Mesenchymal stem cell (in vitro differentiated cells and primary cell): ENCODE data around the gene CFHR5.

Experiments used
- DNase-seq: peaks from one replicate; pipeline ENCODE4 v3.0.0-alpha.2; 2013
- H2AFZ ChIP-seq: one replicate; pipeline ENCODE4 v1.6.1; 2013; ENCODE audit warnings: low read depth, mild to moderate bottlenecking, control low read depth, inconsistent platforms, low read length, moderate library complexity
- H2AK5ac ChIP-seq: 2 replicates; pipeline ENCODE4 v1.6.1; 2013; ENCODE audit warnings: low read length, moderate library complexity, mild to moderate bottlenecking, inconsistent platforms; ENCODE audit not compliant: severe bottlenecking
- H2BK120ac ChIP-seq: one replicate; pipeline ENCODE4 v1.6.1; 2013; ENCODE audit warnings: low read depth, mild to moderate bottlenecking, inconsistent platforms, low read length, moderate library complexity
- H2BK12ac ChIP-seq, 2 experiments: one replicate each; pipeline ENCODE4 v1.6.1; 2013; ENCODE audit warnings: inconsistent platforms in 2 of 2, low read length in 2 of 2, mild to moderate bottlenecking in 2 of 2, moderate library complexity in 2 of 2, control low read depth in 1 of 2
- H2BK15ac ChIP-seq: one replicate; pipeline ENCODE4 v1.6.1; 2013; ENCODE audit warnings: mild to moderate bottlenecking, low read depth, inconsistent platforms; ENCODE audit not compliant: poor library complexity, severe bottlenecking
- H2BK5ac ChIP-seq: 2 replicates; pipeline ENCODE4 v1.6.1; 2013; ENCODE audit warnings: low read depth, mild to moderate bottlenecking, low read length, control low read depth, inconsistent platforms; ENCODE audit not compliant: poor library complexity, severe bottlenecking
- H3K14ac ChIP-seq, 2 experiments: one replicate each; pipeline ENCODE4 v1.6.1; 2013; ENCODE audit warnings: inconsistent platforms in 2 of 2, low read length in 2 of 2, control low read depth in 1 of 2, mild to moderate bottlenecking in 1 of 2, moderate library complexity in 1 of 2
- H3K18ac ChIP-seq, 2 experiments: one replicate each; pipeline ENCODE4 v1.6.1; 2013; ENCODE audit warnings: inconsistent platforms in 2 of 2, low read length in 2 of 2, control low read depth in 1 of 2, low read depth in 1 of 2, mild to moderate bottlenecking in 1 of 2
- H3K23ac ChIP-seq, 2 experiments: one replicate each; pipeline ENCODE4 v1.6.1; 2013; ENCODE audit warnings: inconsistent platforms in 2 of 2, low read length in 2 of 2, mild to moderate bottlenecking in 2 of 2, moderate library complexity in 2 of 2, control low read depth in 1 of 2
- H3K27ac ChIP-seq: 2 replicates; pipeline ENCODE4 v1.5.1; 2013; ENCODE audit warnings: mild to moderate bottlenecking, moderate library complexity, low read length, control low read depth, inconsistent platforms; ENCODE audit not compliant: poor library complexity, severe bottlenecking
- H3K27me3 ChIP-seq, 2 experiments: 2 replicates each; pipeline versions ENCODE4 v1.6.1 to v1.7.0; 2013; ENCODE audit warnings: low read length in 2 of 2, mild to moderate bottlenecking in 2 of 2, moderate library complexity in 2 of 2, control low read depth in 1 of 2, inconsistent platforms in 1 of 2; ENCODE audit not compliant: control insufficient read depth in 1 of 2, insufficient read depth in 1 of 2
- H3K36me3 ChIP-seq, 2 experiments: 2 replicates each; pipeline versions ENCODE4 v1.6.1 to v1.7.0; 2013; ENCODE audit warnings: low read length in 2 of 2, control low read depth in 1 of 2, inconsistent platforms in 1 of 2, low read depth in 1 of 2, mild to moderate bottlenecking in 1 of 2; ENCODE audit not compliant: insufficient read depth in 2 of 2, control insufficient read depth in 1 of 2
- H3K4ac ChIP-seq, 2 experiments: one replicate each; pipeline ENCODE4 v1.6.1; 2013; ENCODE audit warnings: inconsistent platforms in 2 of 2, low read length in 2 of 2, mild to moderate bottlenecking in 2 of 2, moderate library complexity in 2 of 2, control low read depth in 1 of 2, low read depth in 1 of 2
- H3K4me1 ChIP-seq: 2 replicates; pipeline ENCODE4 v1.6.1; 2013; ENCODE audit warnings: low read depth, low read length, control low read depth; ENCODE audit not compliant: control insufficient read depth, insufficient read depth
- H3K4me2 ChIP-seq: 2 replicates; pipeline ENCODE4 v1.6.1; 2013; ENCODE audit warnings: low read length, mild to moderate bottlenecking, inconsistent platforms; ENCODE audit not compliant: poor library complexity, severe bottlenecking
- H3K4me3 ChIP-seq, 2 experiments: 2 replicates each; pipeline versions ENCODE4 v1.5.1 to v1.7.0; 2013; ENCODE audit warnings: low read length in 2 of 2, mild to moderate bottlenecking in 2 of 2, control low read depth in 1 of 2, low read depth in 1 of 2; ENCODE audit not compliant: insufficient read depth in 1 of 2
- H3K79me1 ChIP-seq: replicated peaks from 2 replicates; pipeline ENCODE4 v1.6.1; 2013; ENCODE audit warnings: mild to moderate bottlenecking, control low read depth, low read length, inconsistent platforms; ENCODE audit not compliant: poor library complexity, severe bottlenecking
- H3K9ac ChIP-seq: 2 replicates; pipeline ENCODE4 v1.7.0; 2013; ENCODE audit warnings: mild to moderate bottlenecking, low read length, moderate library complexity
- H3K9me3 ChIP-seq: 2 replicates; pipeline ENCODE4 v1.7.0; 2013; ENCODE audit warnings: mild to moderate bottlenecking, low read length; ENCODE audit not compliant: control insufficient read depth
- H4K8ac ChIP-seq: one replicate; pipeline ENCODE4 v1.6.1; 2013; ENCODE audit warnings: inconsistent platforms, mild to moderate bottlenecking, low read length, moderate library complexity
- H4K91ac ChIP-seq: one replicate; pipeline ENCODE4 v1.6.1; 2013; ENCODE audit warnings: mild to moderate bottlenecking, low read length, inconsistent platforms
- WGBS: methylation state at CpG from one replicate; pipeline ENCODE4 v1.1.7; 2013; ENCODE audit warnings: mixed read lengths; 5-methylcytosine and 5-hydroxymethylcytosine counted together

The CFHR5 gene

GRCh38 chr1:197013234-197013633, 35.9 kb downstream of the CFHR5 start:
- no peak overlapping the region for H2AFZ ChIP-seq
- H3K9me3 ChIP-seq, result peaks cover 5% of the 10 kb centered on the region
- H3K79me1 ChIP-seq, result no peaks in the 10 kb centered on the region
- H3K14ac ChIP-seq, result no peak overlapping the region
- H3K4ac ChIP-seq, result no peak overlapping the region
- no peak overlapping the region for H3K27ac ChIP-seq
- no peak overlapping the region for H2AK5ac ChIP-seq
- H4K91ac ChIP-seq, result no peak overlapping the region
- H3K4me2 ChIP-seq, result no peak overlapping the region
- H2BK5ac ChIP-seq, result no peak overlapping the region
- H3K18ac ChIP-seq, result no peak overlapping the region
- no peak overlapping the region for H4K8ac ChIP-seq
- DNase-seq, result no peak
- no peak overlapping the region for H2BK120ac ChIP-seq
- no peak overlapping the region for H2BK15ac ChIP-seq
- H3K36me3 ChIP-seq, result no peaks in the 10 kb centered on the region
- no peak overlapping the region for H3K9ac ChIP-seq
- H3K4me1 ChIP-seq, result no peaks in the 10 kb centered on the region
- H3K23ac ChIP-seq, result no peak overlapping the region
- no peaks in the 10 kb centered on the region for H3K27me3 ChIP-seq
- no peak overlapping the region for H2BK12ac ChIP-seq
- no peak overlapping the region for H3K4me3 ChIP-seq
- 91% methylated on average over 3 of the region's 3 CpGs for WGBS

- Histone ChIP-seq H2BK15ac (no peak overlapping the region), H4K8ac (no peak overlapping the region), H3K9ac (no peak overlapping the region), H3K79me1 (no peaks in the 10 kb centered on the region), H3K23ac (no peak overlapping the region), H3K9me3 (peaks cover 1% of the 10 kb centered on the region), H2AK5ac (no peak overlapping the region), H3K4me1 (no peaks in the 10 kb centered on the region), H2BK12ac (no peak overlapping the region), H3K18ac (no peak overlapping the region), H3K4ac (no peak overlapping the region), H3K4me3 (no peak overlapping the region), H3K27me3 (no peaks in the 10 kb centered on the region), H2BK5ac (no peak overlapping the region), H3K14ac (no peak overlapping the region), H3K4me2 (no peak overlapping the region), H2AFZ (no peak overlapping the region), H3K27ac (no peak overlapping the region), H2BK120ac (no peak overlapping the region), H3K36me3 (no peaks in the 10 kb centered on the region), H4K91ac (no peak overlapping the region)
- DNase-seq, result no peak
- 100% methylated on average over 1 of the region's 1 CpG for WGBS
Measured at GRCh38 chr1:197016751-197017150, 39.4 kb downstream of the CFHR5 start.

GRCh38 chr1:197017558-197018146, 40.3 kb downstream of the CFHR5 start:
- Histone ChIP-seq H2BK15ac (no peak overlapping the region), H2BK120ac (no peak overlapping the region), H3K27ac (no peak overlapping the region), H3K9me3 (no peaks in the 10 kb centered on the region), H2AK5ac (no peak overlapping the region), H3K79me1 (no peaks in the 10 kb centered on the region), H3K4me2 (no peak overlapping the region), H4K8ac (no peak overlapping the region), H3K23ac (no peak overlapping the region), H3K27me3 (no peaks in the 10 kb centered on the region), H3K4me1 (no peaks in the 10 kb centered on the region), H3K4ac (no peak overlapping the region), H3K18ac (no peak overlapping the region), H4K91ac (no peak overlapping the region), H3K4me3 (no peak overlapping the region), H2BK12ac (no peak overlapping the region), H3K14ac (no peak overlapping the region), H3K9ac (no peak overlapping the region), H2BK5ac (no peak overlapping the region), H3K36me3 (no peaks in the 10 kb centered on the region), H2AFZ (no peak overlapping the region)
- DNase-seq, result no peak
- 91% methylated on average over 8 of the region's 8 CpGs for WGBS

- H3K9ac ChIP-seq, result no peak overlapping the region
- H2AK5ac ChIP-seq, result no peak overlapping the region
- no peak overlapping the region for H2BK15ac ChIP-seq
- no peak overlapping the region for H2BK120ac ChIP-seq
- H3K4me1 ChIP-seq, result no peaks in the 10 kb centered on the region
- no peak overlapping the region for H3K18ac ChIP-seq
- no peak for DNase-seq
- H4K91ac ChIP-seq, result no peak overlapping the region
- H3K14ac ChIP-seq, result no peak overlapping the region
- H3K27ac ChIP-seq, result no peak overlapping the region
- no peak overlapping the region for H3K4me2 ChIP-seq
- no peaks in the 10 kb centered on the region for H3K36me3 ChIP-seq
- H3K4me3 ChIP-seq, result no peak overlapping the region
- WGBS, result 73% methylated on average over 2 of the region's 4 CpGs
- H2BK12ac ChIP-seq, result no peak overlapping the region
- no peaks in the 10 kb centered on the region for H3K79me1 ChIP-seq
- H4K8ac ChIP-seq, result no peak overlapping the region
- H2BK5ac ChIP-seq, result no peak overlapping the region
- H3K27me3 ChIP-seq, result no peaks in the 10 kb centered on the region
- H2AFZ ChIP-seq, result no peak overlapping the region
- H3K4ac ChIP-seq, result no peak overlapping the region
- H3K23ac ChIP-seq, result no peak overlapping the region
- H3K9me3 ChIP-seq, result no peaks in the 10 kb centered on the region
Measured at GRCh38 chr1:197021716-197022115, 44.4 kb downstream of the CFHR5 start.
